GM21526 (cell line): ENCODE measurements around the gene ACBD4.

Source experiments
- ATAC-seq: cut with Tn5 transposase; IDR thresholded peaks from one replicate; pipeline ENCODE4 v1.9.1; 2021; ENCODE audit warnings: moderate library complexity; ENCODE audit not compliant: unreplicated experiment, low FRiP score

Gene ACBD4

GRCh38 chr17:45135192-45135977 is at the start of gene ACBD4:
ACBD4 (plus strand) TSS chr17:45135687; CDS start chr17:45136145, 458 bp downstream.
- peak; percentile 58 for ATAC-seq

GRCh38 chr17:45086391-45086790 is 49.1 kb upstream of the ACBD4 start:
- ATAC-seq: no peak

GRCh38 chr17:45086865-45087503 is 48.5 kb upstream of the ACBD4 start:
- ATAC-seq: no peak

GRCh38 chr17:45087504-45087975 is 47.9 kb upstream of the ACBD4 start:
- no peak for ATAC-seq

- no peak for ATAC-seq
These were observed 47.5 kb upstream of the ACBD4 start for GRCh38 chr17:45087978-45088377.

- no peak for ATAC-seq
These were observed 46.7 kb upstream of the ACBD4 start for GRCh38 chr17:45088741-45089140.

GRCh38 chr17:45090711-45091110 is 44.8 kb upstream of the ACBD4 start:
- ATAC-seq: no peak

- ATAC-seq: no peak
These were observed 43.6 kb upstream of the ACBD4 start for GRCh38 chr17:45091778-45092425.

- ATAC-seq: no peak
These were observed 42.5 kb upstream of the ACBD4 start for GRCh38 chr17:45092911-45093430.

- no peak for ATAC-seq
These were observed 41.9 kb upstream of the ACBD4 start for GRCh38 chr17:45093444-45094110.

- ATAC-seq: no peak
These were observed 39.3 kb upstream of the ACBD4 start for GRCh38 chr17:45096141-45096540.

- no peak for ATAC-seq
These were observed 38.6 kb upstream of the ACBD4 start for GRCh38 chr17:45096926-45097325.

- no peak for ATAC-seq
These were observed 37.2 kb upstream of the ACBD4 start for GRCh38 chr17:45098081-45098868.

- ATAC-seq: no peak
These were observed 36.4 kb upstream of the ACBD4 start for GRCh38 chr17:45098869-45099616.

- ATAC-seq: no peak
These were observed 34.0 kb upstream of the ACBD4 start for GRCh38 chr17:45101546-45101882.

- ATAC-seq: no peak
These were observed 33.3 kb upstream of the ACBD4 start for GRCh38 chr17:45101883-45102811.

- no peak for ATAC-seq
These were observed 32.6 kb upstream of the ACBD4 start for GRCh38 chr17:45102856-45103255.

GRCh38 chr17:45103269-45103795 is 32.2 kb upstream of the ACBD4 start:
- ATAC-seq: no peak
